Brain microvascular endothelial cell (primary cell): Measurements from ENCODE around the gene NLRP6.
"Not testable (repeated sequence)": the region's sequence is repeated elsewhere in the genome, so short reads cannot be mapped to it uniquely, and the experiment has no call there.

Experiments used
- DNase-seq: peaks from one replicate; pipeline ENCODE4 v3.0.0-alpha.2; 2020
- H3K27ac ChIP-seq: fragments of 250-450 bp; sonication (Bioruptor Pico); 2 replicates; pipeline ENCODE4 v1.5.1; 2020; ENCODE audit warnings: mild to moderate bottlenecking, moderate library complexity
- H3K27me3 ChIP-seq: fragments of 250-450 bp; sonication (Bioruptor Pico); replicated peaks from 2 replicates; pipeline ENCODE4 v1.5.1; 2020; ENCODE audit warnings: mild to moderate bottlenecking
- H3K36me3 ChIP-seq: fragments of 250-450 bp; sonication (Bioruptor Pico); replicated peaks from 2 replicates; pipeline ENCODE4 v1.5.1; 2020; ENCODE audit warnings: mild to moderate bottlenecking
- H3K4me3 ChIP-seq: 2 replicates; pipeline ENCODE4 v1.5.1; 2011; ENCODE audit warnings: low read depth, mild to moderate bottlenecking, control low read depth, low read length, moderate library complexity
- in situ Hi-C: cut with HindIII; loops from 2 replicates; pipeline ENCODE4 v1.10.0; 2017; ENCODE audit warnings: low sequenced_read_pairs, low pct_ligation_motif_present
- TF ChIP-seq, protein P1 (sequence below): IDR thresholded peaks from 2 replicates; pipeline ENCODE4 v1.5.1; 2011; ENCODE audit warnings: low read depth, mild to moderate bottlenecking, moderate library complexity, low read length, control low read depth, inconsistent platforms; ENCODE audit errors: missing control alignments

NLRP6 gene

DNA sequence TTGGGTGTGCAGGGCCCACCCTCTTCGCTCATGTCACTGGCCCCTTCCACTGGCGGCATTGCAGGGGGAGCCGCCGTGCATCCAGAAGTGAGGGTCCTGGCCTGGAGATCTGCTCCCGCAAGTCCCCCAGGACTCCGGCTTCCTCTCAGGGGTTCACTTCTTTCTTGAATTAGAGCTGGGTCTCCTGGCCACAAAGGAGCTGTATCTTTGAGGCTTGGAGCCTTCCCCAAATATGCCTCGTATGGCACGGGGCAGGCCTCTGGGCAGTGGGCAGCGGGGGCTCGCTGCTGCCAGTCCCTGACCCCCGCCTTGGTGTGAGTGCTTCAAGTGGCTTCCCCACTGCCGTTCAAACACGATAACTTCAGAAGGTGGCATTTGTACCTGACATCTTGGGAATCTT, 49.8 kb downstream of the NLRP6 start:
- in situ Hi-C loops: no loop called here
- H3K36me3 ChIP-seq: no peaks in the 10 kb centered on the region
- no peak for DNase-seq
- no peak overlapping the region for H3K27ac ChIP-seq
- H3K4me3 ChIP-seq: no peak overlapping the region
- H3K27me3 ChIP-seq: no peaks in the 10 kb centered on the region
- TF ChIP-seq, protein P1, sequence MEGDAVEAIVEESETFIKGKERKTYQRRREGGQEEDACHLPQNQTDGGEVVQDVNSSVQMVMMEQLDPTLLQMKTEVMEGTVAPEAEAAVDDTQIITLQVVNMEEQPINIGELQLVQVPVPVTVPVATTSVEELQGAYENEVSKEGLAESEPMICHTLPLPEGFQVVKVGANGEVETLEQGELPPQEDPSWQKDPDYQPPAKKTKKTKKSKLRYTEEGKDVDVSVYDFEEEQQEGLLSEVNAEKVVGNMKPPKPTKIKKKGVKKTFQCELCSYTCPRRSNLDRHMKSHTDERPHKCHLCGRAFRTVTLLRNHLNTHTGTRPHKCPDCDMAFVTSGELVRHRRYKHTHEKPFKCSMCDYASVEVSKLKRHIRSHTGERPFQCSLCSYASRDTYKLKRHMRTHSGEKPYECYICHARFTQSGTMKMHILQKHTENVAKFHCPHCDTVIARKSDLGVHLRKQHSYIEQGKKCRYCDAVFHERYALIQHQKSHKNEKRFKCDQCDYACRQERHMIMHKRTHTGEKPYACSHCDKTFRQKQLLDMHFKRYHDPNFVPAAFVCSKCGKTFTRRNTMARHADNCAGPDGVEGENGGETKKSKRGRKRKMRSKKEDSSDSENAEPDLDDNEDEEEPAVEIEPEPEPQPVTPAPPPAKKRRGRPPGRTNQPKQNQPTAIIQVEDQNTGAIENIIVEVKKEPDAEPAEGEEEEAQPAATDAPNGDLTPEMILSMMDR: no peak

DNA sequence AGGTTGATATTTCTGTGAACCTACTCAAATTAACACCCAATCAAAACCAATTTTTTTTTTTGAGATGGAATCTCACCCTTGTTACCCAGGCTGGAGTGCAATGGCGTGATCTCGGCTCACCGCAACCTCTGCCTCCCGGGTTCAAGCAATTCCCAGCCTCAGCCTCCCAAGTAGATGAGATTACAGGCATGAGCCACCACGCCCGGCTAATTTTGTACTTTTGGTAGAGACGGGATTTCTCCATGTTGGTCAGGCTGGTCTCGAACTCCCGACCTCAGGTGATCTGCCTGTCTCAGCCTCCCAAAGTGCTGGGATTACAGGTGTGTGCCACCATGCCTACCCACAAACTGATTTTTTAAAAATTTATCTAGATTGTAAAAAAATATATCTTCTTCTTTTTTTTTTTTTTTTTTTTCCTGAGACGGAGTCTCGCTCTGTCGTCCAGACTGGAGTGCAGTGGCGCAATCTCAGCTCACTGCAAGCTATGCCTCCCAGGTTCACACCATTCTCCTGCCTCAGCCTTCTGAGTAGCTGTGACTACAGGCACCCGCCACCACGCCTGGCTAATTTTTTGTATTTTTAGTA, 50.4 kb downstream of the NLRP6 start:
- H3K36me3 ChIP-seq, H3K27me3 ChIP-seq, DNase-seq, in situ Hi-C loops, H3K4me3 ChIP-seq, H3K27ac ChIP-seq: not testable (repeated sequence)

DNA sequence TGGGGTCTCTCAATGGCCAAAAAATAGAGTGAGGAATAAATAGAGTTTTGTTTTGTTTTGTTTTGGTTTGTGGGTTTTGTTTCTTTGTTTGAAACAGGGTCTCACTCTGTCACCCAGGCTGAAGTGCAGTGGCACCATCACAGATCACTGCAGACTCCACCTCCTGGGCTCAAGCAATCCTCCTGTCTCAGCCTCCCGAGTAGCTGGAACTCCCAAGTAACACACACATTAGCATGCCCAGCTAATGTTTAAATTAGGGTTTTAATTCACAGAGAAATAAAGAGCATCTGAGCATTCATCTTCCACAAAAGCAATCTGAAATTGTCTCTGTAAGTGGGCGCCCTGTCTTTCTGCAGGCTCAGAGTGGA, 51.7 kb downstream of the NLRP6 start:
- Histone ChIP-seq H3K4me3 (no peak overlapping the region), H3K36me3 (no peaks in the 10 kb centered on the region), H3K27me3 (no peaks in the 10 kb centered on the region), H3K27ac (no peak overlapping the region)
- TF ChIP-seq, protein P1: no peak
- no peak for DNase-seq
- in situ Hi-C loops: no loop called here

DNA sequence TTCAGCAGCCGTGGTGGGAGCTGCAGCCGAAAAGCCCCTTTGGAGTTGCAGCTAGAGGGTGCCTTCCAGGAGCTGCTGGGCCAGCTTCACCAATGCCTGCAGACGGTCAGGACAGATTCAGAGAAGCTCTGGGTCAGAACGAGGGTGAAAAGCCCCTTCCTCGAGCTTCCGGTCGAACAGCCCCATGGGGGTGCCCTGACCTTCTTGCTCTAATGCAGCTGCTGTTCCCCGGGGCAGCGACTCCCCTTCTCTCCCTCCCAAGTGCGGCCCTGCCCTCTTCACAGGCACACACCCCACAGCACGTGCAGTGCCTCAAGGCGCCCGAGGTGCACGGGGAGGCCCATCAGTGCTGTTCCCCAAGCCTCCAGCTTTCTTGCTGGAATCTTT, 52.1 kb downstream of the NLRP6 start:
- TF ChIP-seq, protein P1: no peak
- Histone ChIP-seq H3K27ac (no peak overlapping the region), H3K36me3 (no peaks in the 10 kb centered on the region), H3K4me3 (no peak overlapping the region), H3K27me3 (no peaks in the 10 kb centered on the region)
- no peak for DNase-seq
- in situ Hi-C loops: no loop called here

DNA sequence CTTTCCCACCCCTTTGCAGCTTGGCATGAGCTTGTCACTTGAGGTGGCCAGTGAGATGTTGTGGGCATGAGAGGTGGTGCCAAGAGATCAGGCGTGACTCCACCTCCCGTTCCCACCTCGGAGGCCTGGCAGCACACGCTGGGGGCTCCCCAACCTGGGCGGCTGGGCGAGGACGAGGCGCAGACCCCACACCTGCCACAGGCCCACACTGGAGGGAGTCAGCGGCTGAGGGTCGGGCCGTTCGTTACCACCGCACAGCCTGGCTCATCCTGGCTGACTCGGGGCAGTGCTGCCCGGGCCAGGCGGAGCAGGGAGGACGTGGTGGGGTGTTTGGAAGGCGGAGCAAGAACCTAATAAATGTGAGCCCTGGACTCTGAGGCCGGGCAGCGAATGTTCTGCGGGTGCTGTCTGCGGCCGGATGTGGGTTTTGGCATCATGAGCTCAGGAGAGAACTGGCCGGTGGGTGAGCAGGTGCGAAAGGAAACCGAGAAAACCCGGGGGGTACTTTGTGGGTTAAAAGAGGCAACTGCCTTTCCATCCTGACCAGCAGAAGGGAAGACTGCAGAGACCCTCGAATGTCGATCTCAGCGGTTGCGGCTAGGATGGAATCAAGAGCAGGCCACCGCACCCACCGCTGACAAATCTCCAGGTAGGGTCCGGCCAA, 52.6 kb downstream of the NLRP6 start:
- H3K36me3 ChIP-seq: no peaks in the 10 kb centered on the region
- TF ChIP-seq, protein P1: no peak
- no peak overlapping the region for H3K4me3 ChIP-seq
- in situ Hi-C loops: no loop called here
- H3K27ac ChIP-seq: no peak overlapping the region
- no peak for DNase-seq
- H3K27me3 ChIP-seq: no peaks in the 10 kb centered on the region

DNA sequence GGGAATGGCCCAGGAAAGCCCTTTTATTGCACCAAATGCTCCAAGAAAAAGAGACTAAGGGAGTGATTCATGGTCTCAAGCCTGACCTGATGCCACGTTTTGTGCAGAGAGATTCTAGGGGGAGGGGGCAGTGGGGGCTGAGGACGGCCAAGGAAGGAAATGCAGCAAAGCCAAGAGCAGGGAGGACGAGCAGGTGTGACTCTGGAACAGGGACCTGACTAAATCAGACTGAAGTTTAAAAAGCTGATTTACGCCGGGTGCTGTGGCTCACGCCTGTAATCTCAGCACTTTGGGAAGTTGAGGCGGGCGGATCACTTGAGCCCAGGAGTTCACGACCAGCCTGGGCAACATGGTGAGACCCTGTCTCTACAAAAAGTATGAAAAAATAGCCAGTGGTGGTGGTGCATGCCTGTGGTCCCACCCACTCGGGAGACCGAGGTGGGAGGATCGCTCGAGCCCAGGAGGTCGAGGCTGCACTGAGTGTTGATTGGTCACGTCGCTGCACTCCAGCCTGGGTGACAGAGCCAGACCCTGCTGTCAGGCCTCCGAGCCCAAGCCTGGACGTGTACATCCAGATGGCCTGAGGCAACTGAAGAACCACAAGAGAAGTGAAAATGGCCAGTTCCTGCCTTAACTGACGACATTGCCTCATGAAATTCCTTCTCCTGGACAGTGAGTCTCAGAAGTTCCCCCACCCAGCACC, 53.3 kb downstream of the NLRP6 start:
- no peak overlapping the region for H3K4me3 ChIP-seq
- TF ChIP-seq, protein P1: no peak
- in situ Hi-C loops: no loop called here

More for the DNA sequence above, 53.3 kb downstream of the NLRP6 start:
- no peak for DNase-seq
- no peaks in the 10 kb centered on the region for H3K27me3 ChIP-seq
- no peak overlapping the region for H3K27ac ChIP-seq
- H3K36me3 ChIP-seq: no peaks in the 10 kb centered on the region
